Uterus (tissue), 2 donors: ENCODE measurements around the gene MTUS2.

Experiments used
- POLR2A ChIP-seq, 2 donors: fragments of 450-650 bp; IDR thresholded peaks; one replicate each; pipeline ENCODE4 v1.6.1; 2016; ENCODE audit warnings: antibody characterized with exemption in 2 of 2, mild to moderate bottlenecking in 1 of 2, moderate library complexity in 1 of 2
- TF ChIP-seq, protein P1 (sequence below), 4 experiments: fragments of 200-600 bp in 2 of 4; fragments of 450-650 bp in 2 of 4; sonication (generic) in 2 of 4; IDR thresholded peaks; one replicate each; pipeline ENCODE4 v1.5.1; 2016 to 2019; ENCODE audit warnings: antibody characterized with exemption in 4 of 4, mild to moderate bottlenecking in 2 of 4, moderate library complexity in 1 of 4

DNA sequence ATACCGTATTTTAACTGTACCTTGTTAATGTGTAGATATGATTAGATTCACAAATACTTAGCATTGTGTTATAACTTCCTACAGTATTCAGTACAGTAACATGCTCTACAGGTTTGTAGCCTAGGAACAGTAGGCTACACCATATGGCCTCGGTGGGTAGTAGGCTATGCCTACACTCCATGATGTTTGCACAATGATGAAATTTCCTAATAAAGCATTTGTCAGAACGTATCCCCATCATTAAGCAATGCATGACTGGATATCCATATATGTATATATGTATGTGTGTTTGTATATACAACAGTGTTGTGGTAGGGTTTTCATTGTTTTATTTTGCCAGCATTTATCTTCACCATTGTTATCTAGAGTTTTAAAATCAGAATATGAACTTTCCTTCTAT, 655.9 kb downstream of the MTUS2 start:
- TF ChIP-seq, protein P1, sequence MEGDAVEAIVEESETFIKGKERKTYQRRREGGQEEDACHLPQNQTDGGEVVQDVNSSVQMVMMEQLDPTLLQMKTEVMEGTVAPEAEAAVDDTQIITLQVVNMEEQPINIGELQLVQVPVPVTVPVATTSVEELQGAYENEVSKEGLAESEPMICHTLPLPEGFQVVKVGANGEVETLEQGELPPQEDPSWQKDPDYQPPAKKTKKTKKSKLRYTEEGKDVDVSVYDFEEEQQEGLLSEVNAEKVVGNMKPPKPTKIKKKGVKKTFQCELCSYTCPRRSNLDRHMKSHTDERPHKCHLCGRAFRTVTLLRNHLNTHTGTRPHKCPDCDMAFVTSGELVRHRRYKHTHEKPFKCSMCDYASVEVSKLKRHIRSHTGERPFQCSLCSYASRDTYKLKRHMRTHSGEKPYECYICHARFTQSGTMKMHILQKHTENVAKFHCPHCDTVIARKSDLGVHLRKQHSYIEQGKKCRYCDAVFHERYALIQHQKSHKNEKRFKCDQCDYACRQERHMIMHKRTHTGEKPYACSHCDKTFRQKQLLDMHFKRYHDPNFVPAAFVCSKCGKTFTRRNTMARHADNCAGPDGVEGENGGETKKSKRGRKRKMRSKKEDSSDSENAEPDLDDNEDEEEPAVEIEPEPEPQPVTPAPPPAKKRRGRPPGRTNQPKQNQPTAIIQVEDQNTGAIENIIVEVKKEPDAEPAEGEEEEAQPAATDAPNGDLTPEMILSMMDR (IDR thresholded peaks at IDR 0.05): no peak
- no peak for TF ChIP-seq POLR2A (IDR thresholded peaks at IDR 0.05)
